GM21786 (cell line): ENCODE results near the gene TBL3.
"Not testable (repeated sequence)": the region's sequence is repeated elsewhere in the genome, so short reads cannot be mapped to it uniquely, and the experiment has no call there.

Experiments
- ATAC-seq: cut with Tn5 transposase; IDR thresholded peaks from one replicate; pipeline ENCODE4 v1.9.1; 2021; ENCODE audit not compliant: unreplicated experiment

The TBL3 gene

DNA sequence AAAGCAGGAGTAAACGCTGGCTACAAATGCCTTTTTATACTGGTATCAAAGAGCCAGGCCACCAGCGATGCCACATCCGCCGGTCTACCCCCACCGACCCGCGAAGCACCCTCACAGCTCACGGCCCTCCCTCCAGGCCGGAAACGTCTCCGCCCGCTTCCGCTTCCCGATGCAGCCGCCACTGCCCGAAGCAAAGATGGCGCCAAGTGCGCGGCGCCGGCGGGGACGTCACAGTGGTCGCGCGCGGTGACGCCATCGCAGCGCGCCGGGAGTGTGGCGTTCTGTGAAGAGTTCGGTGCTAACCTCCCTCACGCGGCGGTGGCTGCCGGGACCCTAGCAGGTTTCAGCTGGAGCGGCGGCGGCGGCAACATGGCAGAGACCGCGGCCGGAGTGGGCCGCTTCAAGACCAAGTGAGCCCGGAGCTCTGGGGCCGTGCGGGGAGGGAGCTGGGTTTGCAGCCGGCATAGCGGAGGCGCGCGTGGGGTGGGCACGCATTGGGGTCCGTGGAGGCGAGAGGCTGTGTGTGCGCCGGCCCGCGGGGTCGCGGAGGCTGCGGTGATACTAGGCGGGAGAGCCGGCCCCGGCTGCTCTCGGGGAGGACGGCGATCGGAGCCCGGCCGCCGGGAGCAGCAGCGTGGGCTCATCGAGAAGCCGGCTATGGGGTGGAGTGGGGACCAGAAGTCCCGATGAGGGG is at the start of gene TBL3:
TBL3 (plus strand) TSS at position 258 of the 694 bp plus-strand sequence; CDS start at position 370, 112 bp downstream.
- peak; percentile 81 for ATAC-seq

GRCh38 chr16:1922357-1922756 is 49.5 kb upstream of the TBL3 start:
- no peak for ATAC-seq

DNA sequence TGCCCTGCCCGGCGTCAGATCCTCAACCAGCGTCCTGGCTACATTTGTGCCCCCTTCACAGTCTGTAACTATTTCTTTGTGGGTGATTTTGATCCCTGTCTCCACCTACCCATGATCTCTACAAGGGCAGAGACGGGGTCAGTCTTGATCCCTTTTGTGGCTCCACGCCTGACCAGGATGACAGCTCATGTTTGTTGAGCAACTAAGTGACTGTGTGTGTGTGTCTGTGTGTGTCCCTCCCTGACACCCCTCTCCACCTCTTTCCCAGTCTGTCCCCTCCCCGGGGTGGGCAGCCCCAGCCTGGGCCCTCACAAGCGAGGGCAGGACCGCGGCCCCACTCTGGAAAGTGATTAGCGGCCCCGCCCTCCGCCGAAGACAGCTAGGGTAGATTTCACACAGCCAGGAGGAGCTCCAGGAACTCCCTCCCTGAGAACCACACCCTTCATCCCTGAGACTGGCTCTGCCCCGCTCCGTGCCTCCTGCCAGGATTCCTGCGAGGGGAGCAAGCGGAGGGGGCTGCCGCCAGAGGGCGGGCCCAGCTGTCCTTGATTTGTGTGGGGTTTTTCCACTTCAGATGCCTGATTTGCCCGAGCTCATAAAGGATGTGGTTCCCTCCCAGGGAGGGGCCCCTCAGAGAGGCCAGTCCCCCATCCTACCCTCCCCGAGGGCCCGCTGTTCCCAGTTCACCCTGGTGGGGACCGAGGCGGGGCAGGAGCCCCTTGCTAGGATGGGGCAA is 48.4 kb upstream of the TBL3 start:
- ATAC-seq = no peak

- ATAC-seq = no peak
These were observed 47.8 kb upstream of the TBL3 start for GRCh38 chr16:1924095-1924494.

- ATAC-seq = no peak
These were observed 45.6 kb upstream of the TBL3 start for GRCh38 chr16:1926271-1926670.

- no peak for ATAC-seq
These were observed 42.7 kb upstream of the TBL3 start for GRCh38 chr16:1929105-1929504.

- ATAC-seq = peak; percentile 79
These were observed 42.1 kb upstream of the TBL3 start for GRCh38 chr16:1929578-1930337.

DNA sequence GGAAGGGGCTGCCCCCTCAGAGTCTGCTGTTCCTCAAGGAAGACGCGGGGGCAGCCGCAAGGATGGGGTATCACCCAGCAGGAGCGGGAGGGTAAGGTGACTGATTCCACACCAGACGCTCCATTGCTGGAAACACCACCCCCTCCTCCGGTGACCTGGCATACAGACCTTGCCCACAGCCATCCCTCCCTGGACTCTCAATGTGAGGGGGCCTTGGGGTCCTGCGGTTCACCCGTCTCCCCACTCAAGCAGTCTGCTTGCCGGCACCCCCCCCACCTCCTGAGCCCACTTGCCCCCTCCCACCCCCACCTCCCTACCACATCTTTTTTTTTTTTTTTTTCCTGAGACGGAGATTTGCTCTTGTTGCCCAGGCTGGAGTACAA is 41.5 kb upstream of the TBL3 start:
- no peak for ATAC-seq

DNA sequence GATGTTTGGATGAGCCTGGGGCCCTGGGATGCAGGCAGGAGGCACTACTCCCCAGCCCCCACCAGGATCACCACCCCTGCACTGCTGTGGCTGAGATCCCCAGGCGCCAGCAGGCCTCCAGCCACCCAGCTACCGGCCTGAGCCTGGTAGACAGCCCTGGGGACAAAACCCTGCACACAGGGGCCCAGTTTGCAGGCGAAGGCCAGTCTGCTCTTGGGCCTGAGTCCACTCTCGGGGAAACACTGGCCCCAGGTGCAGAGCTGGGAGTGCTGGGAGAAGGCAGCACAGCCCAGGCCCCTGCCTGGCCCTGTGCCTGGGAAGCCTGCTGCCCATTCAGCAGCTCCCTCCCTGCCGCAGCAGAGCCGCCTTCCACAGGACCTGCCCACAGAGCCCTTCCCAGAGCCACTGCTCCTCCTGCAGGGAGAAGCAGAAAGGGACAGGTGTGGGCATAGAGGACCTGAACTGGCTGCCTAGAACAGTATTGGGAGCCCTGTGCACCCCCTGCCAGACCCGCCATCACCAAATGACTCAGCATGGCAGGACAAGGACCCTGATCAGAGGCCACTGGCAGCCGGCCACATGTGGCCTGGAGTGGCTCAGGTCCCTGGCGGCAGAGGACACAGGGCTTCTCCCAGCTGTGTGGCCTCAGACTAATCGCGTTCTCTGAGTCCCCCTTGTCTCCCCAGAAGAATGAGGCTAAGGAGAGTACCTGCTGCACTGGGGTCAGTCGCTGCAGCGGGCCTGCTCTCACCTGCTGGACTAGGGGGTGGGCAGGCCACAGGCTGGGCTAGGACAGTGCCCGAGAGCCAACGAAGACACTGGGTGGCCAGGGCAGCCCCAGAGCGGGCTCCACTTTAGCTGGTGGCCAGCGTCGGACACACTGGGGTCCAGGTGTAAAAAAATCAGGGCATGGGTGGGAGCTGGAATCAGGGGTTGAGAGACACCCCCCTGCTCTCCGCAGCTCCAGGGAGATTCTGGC is 39.5 kb upstream of the TBL3 start:
- ATAC-seq = no peak

DNA sequence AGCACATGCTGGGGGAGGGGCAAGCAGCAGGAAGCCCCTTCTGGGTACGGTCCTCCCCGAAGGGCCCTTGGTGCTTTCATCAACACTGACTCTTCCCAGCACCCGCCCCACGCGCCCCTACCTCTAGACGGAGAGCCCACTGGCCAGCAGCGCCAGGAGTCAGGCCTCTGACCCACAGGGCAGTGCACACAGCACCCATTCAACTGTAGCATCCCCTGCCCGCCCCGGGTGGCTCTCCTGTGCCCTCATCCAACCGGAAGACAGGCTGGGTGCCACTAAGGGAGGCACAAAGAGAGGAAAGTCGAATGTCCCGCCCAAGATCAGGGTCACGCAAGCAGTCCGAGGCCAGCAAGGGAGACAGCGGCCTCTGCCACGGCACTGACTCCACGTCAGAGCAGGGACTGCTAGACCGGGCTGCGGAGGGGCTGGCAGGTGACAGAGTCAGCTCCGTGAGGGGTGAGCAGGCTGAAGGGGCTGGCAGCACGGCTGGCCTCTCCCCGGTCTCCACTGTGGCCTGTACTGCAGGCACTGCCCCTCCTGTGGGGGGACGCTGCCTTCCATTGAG is 38.7 kb upstream of the TBL3 start:
- no peak for ATAC-seq

GRCh38 chr16:1936945-1937479 is 34.8 kb upstream of the TBL3 start:
- no peak for ATAC-seq

DNA sequence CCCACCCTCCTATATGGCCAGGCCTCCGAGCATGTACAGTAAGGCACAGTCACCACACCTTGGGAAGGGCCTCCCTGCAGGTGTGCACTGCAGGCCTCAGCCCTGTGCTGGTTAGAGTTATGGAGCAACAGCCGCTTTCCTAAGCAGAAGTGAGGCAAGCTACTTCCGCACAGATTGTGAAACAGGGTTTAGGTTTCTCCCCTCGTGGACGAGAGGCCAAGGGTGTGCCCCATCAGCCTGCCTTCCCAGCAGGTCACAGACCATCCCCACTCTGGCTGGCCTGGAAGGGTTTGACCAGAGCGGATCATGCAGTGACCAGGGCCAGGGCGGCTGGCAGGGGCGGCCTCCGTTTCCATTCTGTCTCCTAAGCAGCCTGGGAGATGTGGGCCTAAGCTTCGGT is 33.5 kb upstream of the TBL3 start:
- no peak for ATAC-seq

DNA sequence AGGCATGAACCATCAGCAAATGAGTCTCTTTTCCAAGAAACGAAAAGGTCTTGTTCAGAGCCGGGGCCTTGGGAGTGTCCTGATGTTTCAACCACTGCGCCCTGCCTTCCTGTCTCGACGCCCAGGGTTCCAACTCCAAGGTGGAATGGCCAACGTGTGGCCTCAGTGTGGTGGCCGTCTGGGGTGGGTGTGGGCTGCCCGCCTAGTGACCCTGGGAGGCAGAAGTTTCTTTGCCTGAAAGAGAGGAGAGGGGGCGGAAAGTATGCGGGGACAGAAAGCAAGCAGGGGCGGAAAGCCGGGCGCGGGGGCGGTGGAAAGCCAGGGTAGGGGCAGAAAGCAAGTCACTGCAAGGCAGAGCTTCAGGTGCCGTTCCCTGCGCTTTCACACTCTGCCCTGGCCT is 32.9 kb upstream of the TBL3 start:
- no peak for ATAC-seq

DNA sequence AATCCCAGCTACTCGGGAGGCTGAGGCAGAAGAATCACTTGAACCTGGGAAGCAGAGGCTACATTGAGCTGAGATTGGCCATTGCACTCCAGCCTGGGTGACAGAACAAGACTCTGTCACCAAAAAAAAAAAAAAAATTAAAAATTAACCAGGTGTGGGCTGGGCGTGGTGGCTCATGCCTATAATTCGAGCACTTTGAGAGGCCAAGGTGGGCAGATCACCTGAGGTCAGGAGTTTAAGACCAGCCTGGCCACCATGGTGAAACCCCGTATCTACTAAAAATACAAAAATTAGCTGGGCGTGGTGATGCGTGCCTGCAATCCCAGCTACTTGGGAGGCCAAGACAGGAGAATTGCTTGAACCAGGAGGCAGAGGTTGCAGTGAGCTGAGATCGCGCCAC is 32.0 kb upstream of the TBL3 start:
- not testable (repeated sequence) for ATAC-seq

DNA sequence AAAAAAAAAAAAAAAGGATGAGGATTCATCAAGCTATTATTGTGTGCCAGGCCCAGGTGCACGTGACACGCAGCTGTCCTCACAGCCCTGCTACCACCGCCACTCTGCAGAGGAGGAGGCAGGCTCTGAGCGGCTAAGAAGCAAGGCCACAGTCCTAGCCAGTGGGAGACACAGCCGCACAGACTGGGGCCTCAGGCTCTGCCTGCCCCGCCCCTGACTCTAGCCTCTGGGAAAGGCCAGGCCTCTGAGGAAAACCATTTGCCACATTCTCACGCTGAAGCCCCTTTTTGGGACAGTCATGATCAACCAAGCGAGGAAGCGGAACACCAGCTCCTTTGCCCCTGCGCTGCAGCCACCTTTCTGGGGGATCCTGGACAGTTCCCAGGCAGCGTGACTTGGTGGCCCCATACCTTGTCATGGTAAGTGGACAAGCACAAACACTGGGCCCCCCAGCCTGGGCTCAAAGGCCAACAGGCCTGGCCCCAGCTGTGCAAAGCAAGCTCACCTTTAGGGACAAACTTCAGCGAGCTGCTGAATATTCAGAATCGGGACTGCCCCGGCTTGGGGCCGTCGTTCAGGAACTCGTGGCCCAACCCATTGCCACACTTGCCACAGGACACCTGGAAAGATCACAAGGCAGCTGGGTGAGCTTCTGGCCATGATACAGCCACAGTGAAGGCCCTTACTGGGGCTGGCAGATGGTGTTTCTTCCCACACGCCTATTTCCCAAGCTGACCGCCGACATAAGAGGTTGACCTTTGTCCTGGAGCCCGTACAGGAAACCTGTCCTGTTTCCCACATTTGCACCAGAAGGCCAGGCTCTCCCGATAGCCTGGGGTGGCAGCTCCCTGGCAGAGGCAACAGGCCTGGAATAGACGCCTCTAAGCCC is 31.3 kb upstream of the TBL3 start:
- ATAC-seq = no peak

DNA sequence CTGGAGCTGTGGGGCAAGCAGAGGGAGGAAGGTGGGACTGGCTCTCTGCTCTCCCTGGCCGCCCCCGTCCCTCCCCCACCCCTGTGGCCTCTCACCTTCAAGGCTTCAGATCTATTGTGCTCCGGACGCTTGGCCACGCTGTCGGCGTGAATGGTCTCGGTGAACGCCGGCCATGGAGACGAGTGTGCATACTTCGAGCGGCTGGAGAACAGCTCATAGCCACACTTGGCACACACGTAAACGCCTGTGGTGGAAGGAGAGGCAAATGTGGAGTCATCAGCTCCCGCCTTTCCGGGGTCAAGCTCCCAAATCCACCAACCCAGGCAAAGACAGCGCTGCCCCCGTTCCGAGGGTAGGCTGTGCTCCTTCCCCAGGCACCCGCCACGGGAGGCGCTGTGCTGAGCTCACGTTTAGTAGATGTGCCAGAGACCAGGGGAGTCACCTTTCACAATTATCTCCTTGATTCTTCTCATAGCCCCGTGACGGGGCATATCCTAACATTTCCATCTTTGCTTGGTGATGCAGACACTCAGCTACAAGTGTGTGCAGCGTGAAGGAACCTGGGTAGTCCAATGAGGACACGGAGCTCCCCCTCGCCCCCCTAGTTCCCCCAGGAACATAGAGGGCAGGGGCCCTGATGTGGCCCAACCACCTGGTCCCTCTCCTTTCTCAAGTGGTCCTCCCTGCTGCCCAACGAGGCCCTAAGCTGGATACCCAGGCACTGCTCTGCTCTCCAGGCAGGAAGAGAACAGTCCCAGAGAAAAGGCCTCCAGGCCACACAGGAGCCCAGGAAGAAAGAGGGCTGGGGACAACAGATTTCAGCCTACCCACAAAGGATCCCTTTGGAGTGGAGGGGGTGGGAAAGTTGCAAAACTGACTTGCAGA is 30.4 kb upstream of the TBL3 start:
- ATAC-seq = no peak

DNA sequence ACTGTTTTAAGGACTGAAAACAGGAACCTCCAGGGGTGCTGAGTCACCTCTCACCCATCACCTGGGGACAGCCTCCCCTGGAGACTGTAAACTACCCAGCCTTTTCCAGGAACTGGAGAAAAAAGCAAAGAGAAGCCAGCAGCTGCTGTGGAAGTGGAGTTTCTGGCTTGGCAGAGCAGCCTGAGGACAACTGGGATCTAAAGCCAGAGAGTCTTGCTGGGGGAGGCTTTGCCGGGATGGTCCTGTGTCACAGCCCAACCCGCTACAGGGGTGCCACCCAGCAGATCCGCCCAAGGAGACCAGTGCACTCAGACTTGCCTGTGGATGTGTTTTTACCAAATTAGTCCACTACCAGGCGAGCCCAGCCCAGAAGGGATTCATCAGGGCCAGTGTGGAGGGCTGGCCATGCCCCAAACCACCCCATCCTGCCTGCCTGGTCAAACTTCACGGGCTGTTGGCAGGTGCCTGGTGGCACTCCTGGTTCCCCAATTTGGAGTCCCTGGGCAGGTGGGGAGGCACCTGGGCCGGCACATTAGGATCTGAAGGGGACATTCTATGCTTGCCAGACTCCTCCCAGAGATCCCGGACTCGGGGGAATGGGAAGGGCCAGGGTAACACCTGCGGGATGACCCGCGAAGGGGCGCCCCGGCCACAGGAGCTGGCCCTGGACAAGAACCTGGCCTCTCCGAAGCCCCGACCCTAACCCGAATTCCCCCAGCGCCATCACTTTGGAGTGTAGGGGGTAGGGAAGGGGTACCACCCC is 29.6 kb upstream of the TBL3 start:
- ATAC-seq = no peak
